A549 (cell line): ENCODE data around the gene FBXO24. TPM values are rescaled to one million over a fixed set of nuclear protein-coding genes. Genes with fewer than 3 reads are reported as not detected.

Experiments
- ATAC-seq, 2 experiments: fragments of 200-7000 bp in 1 of 2; fragments of >200 bp in 1 of 2; cut with Nextera tagmentation in 1 of 2; cut with Tn5 transposase in 1 of 2; 3 replicates each; pipeline versions ENCODE4 v1.8.0 to v1.9.1; 2018 to 2020; ENCODE audit warnings: mild to moderate bottlenecking in 1 of 2, moderate library complexity in 1 of 2
- CTCF ChIA-PET: fragments of 300-600 bp; sonication (Branson Sonifier 250); formaldehyde crosslinking; extraction: SDS; loops from one replicate; lab custom pipeline; 2021; ENCODE audit warnings: antibody characterized with exemption, inconsistent platforms; lab: Yijun Ruan, JAX
- POLR2A ChIA-PET: fragments of 350-600 bp; formaldehyde crosslinking; extraction: SDS; loops from one replicate; lab custom pipeline; 2021; ENCODE audit warnings: antibody characterized with exemption, inconsistent platforms; lab: Yijun Ruan, JAX
- DNase-seq, 2 experiments: peaks; one replicate each; pipeline versions ENCODE4 v3.0.0 to v3.0.0-alpha.2; 2011 to 2016; ENCODE audit warnings: low read depth in 1 of 2, low spot score in 1 of 2
- FAIRE-seq: peaks from 2 replicates; lab custom pipeline; 2011; peaks lifted over from hg19 to GRCh38; lab: Jason Lieb, UNC
- H3K27ac ChIP-seq, 2 experiments: fragments of >200 bp; sonication (Bioruptor Twin); formaldehyde crosslinking; 3 replicates each; pipeline ENCODE4 v1.5.1; 2016 to 2017
- H3K4me1 ChIP-seq: fragments of >200 bp; sonication (Bioruptor Twin); formaldehyde crosslinking; 3 replicates; pipeline ENCODE4 v1.6.1; 2016
- H3K4me2 ChIP-seq: fragments of >200 bp; sonication (Bioruptor Twin); formaldehyde crosslinking; 3 replicates; pipeline ENCODE4 v1.6.1; 2016
- H3K4me3 ChIP-seq: fragments of >200 bp; sonication (Bioruptor Twin); formaldehyde crosslinking; 3 replicates; pipeline ENCODE4 v1.5.1; 2016
- H3K9me3 ChIP-seq: fragments of >200 bp; sonication (Bioruptor Twin); formaldehyde crosslinking; 3 replicates; pipeline ENCODE4 v1.6.1; 2016
- CBX2 ChIP-seq: fragments of 200-600 bp; sonication (generic); IDR thresholded peaks from 2 replicates; pipeline ENCODE4 v1.6.1; 2016; ENCODE audit warnings: low read depth, mild to moderate bottlenecking, borderline replicate concordance
- CHD4 ChIP-seq: fragments of 200-600 bp; sonication (generic); IDR thresholded peaks from 2 replicates; pipeline ENCODE4 v1.6.1; 2016; ENCODE audit warnings: antibody characterized with exemption, mild to moderate bottlenecking, borderline replicate concordance
- EHF ChIP-seq: fragments of 250-450 bp; sonication (Bioruptor Pico); IDR thresholded peaks from 2 replicates; pipeline ENCODE4 v1.5.0; 2020; ENCODE audit warnings: mild to moderate bottlenecking
- EHMT2 ChIP-seq: fragments of 200-600 bp; sonication (generic); IDR thresholded peaks from 2 replicates; pipeline ENCODE4 v1.6.1; 2016; ENCODE audit warnings: antibody characterized with exemption, low read depth, mild to moderate bottlenecking, moderate library complexity
- FOSB ChIP-seq: fragments of 250-450 bp; sonication (Bioruptor Pico); IDR thresholded peaks from 2 replicates; pipeline ENCODE4 v1.5.0; 2020; ENCODE audit warnings: mild to moderate bottlenecking, moderate library complexity
- FOSL2 ChIP-seq, 2 experiments: fragments of 450-650 bp in 1 of 2; fragments of >200 bp in 1 of 2; sonication (Bioruptor Twin) in 1 of 2; formaldehyde crosslinking; IDR thresholded peaks; 2 replicates each; pipeline versions ENCODE4 v1.5.0 to v1.6.1; 2016 to 2020; ENCODE audit warnings: mild to moderate bottlenecking in 1 of 2, moderate library complexity in 1 of 2
- HDAC2 ChIP-seq: fragments of 200-600 bp; sonication (generic); IDR thresholded peaks from 2 replicates; pipeline ENCODE4 v1.6.1; 2016
- HEYL ChIP-seq: fragments of 250-450 bp; sonication (Bioruptor Pico); IDR thresholded peaks from 2 replicates; pipeline ENCODE4 v1.8.0; 2021; ENCODE audit warnings: mild to moderate bottlenecking, moderate library complexity
- HOXB13 ChIP-seq: fragments of 250-450 bp; sonication (Bioruptor Pico); IDR thresholded peaks from 2 replicates; pipeline ENCODE4 v1.5.0; 2020; ENCODE audit warnings: low read depth, mild to moderate bottlenecking, moderate library complexity
- JUNB ChIP-seq: fragments of >200 bp; sonication (Bioruptor Twin); formaldehyde crosslinking; IDR thresholded peaks from 2 replicates; pipeline ENCODE4 v1.6.1; 2016
- KDM1A ChIP-seq: fragments of 200-600 bp; sonication (generic); IDR thresholded peaks from 2 replicates; pipeline ENCODE4 v1.6.1; 2016; ENCODE audit warnings: low read depth, mild to moderate bottlenecking
- MAZ ChIP-seq: fragments of 150-350 bp; IDR thresholded peaks from 2 replicates; pipeline ENCODE4 v1.6.1; 2014; ENCODE audit warnings: antibody characterized with exemption, low read depth, low read length, borderline replicate concordance
- NFE2L2 ChIP-seq: fragments of 150-350 bp; conservative IDR thresholded peaks from 2 replicates; pipeline ENCODE4 v1.6.1; 2014; ENCODE audit warnings: low read length
- NPAS2 ChIP-seq: fragments of 250-450 bp; sonication (Bioruptor Pico); IDR thresholded peaks from 2 replicates; pipeline ENCODE4 v1.8.0; 2022; ENCODE audit warnings: mild to moderate bottlenecking, moderate library complexity, borderline replicate concordance
- PHF8 ChIP-seq: fragments of 200-600 bp; sonication (generic); IDR thresholded peaks from 2 replicates; pipeline ENCODE4 v1.6.1; 2016; ENCODE audit warnings: low read depth, mild to moderate bottlenecking, antibody characterized with exemption, moderate library complexity, borderline replicate concordance
- POLR2A ChIP-seq: IDR thresholded peaks from 2 replicates; pipeline ENCODE4 v1.6.1; 2012; ENCODE audit warnings: mild to moderate bottlenecking, low read length
- POLR2AphosphoS2 ChIP-seq: conservative IDR thresholded peaks from 2 replicates; pipeline ENCODE4 v1.6.1; 2012; ENCODE audit warnings: low read length, improper control_type of control experiment, inconsistent platforms
- RAD21 ChIP-seq, 2 experiments: fragments of >200 bp in 1 of 2; sonication (Bioruptor Twin) in 1 of 2; formaldehyde crosslinking in 1 of 2; IDR thresholded peaks in 1 of 2; conservative IDR thresholded peaks in 1 of 2; 2 replicates in 1 of 2; 3 replicates in 1 of 2; pipeline ENCODE4 v1.6.1; 2012 to 2018; ENCODE audit warnings: inconsistent platforms in 1 of 2
- SREBF2 ChIP-seq: fragments of 450-650 bp; IDR thresholded peaks from 2 replicates; pipeline ENCODE4 v1.6.1; 2014; ENCODE audit warnings: mild to moderate bottlenecking, moderate library complexity
- TFCP2L1 ChIP-seq: fragments of 250-450 bp; sonication (Bioruptor Pico); IDR thresholded peaks from 2 replicates; pipeline ENCODE4 v1.5.0; 2021; ENCODE audit warnings: mild to moderate bottlenecking
- ZC3H11A ChIP-seq: fragments of 450-650 bp; IDR thresholded peaks from 2 replicates; pipeline ENCODE4 v1.6.1; 2014; ENCODE audit warnings: antibody characterized with exemption, mild to moderate bottlenecking
- ZFP36 ChIP-seq: fragments of 450-650 bp; IDR thresholded peaks from 2 replicates; pipeline ENCODE4 v1.6.1; 2014; ENCODE audit warnings: borderline replicate concordance; ENCODE audit not compliant: partially characterized antibody
- ZSCAN20 ChIP-seq: fragments of 250-450 bp; sonication (Bioruptor Pico); IDR thresholded peaks from 2 replicates; pipeline ENCODE4 v1.8.0; 2022; ENCODE audit warnings: mild to moderate bottlenecking, moderate library complexity
- WGBS: methylation state at CpG from one replicate; pipeline ENCODE4 v1.1.6; 2017; ENCODE audit errors: missing lambda C conversion rate; 5-methylcytosine and 5-hydroxymethylcytosine counted together
- polyA plus RNA-seq, 4 experiments: library from polyadenylated mRNA; depleted of rRNA in 3 of 4; stranded (reverse); fragments of >200 nt; fragmentation: RNase III in 1 of 4; extraction: RNeasy Plus Mini Kit Qiagen cat#74134 plus additional on column Dnase treatment in 1 of 4; gene quantifications; 2 replicates in 3 of 4; 3 replicates in 1 of 4; pipeline ENCODE4 v1.2.3, GENCODE V29; 2011 to 2017
- TF ChIP-seq, protein P1 (sequence below): fragments of 150-350 bp; IDR thresholded peaks from 2 replicates; pipeline ENCODE4 v1.6.1; 2014; ENCODE audit warnings: low read depth, mild to moderate bottlenecking, low read length
- TF ChIP-seq, protein P2 (sequence below): fragments of >200 bp; sonication (Bioruptor Twin); formaldehyde crosslinking; IDR thresholded peaks from 3 replicates; pipeline ENCODE4 v1.6.1; 2016
- TF ChIP-seq, protein P3 (sequence below): fragments of >200 bp; sonication (Bioruptor Twin); formaldehyde crosslinking; IDR thresholded peaks from 3 replicates; pipeline ENCODE4 v1.5.1; 2016
- TF ChIP-seq, protein P4 (sequence below): IDR thresholded peaks from 2 replicates; pipeline ENCODE4 v1.6.1; 2012

The FBXO24 gene
- polyA plus RNA-seq, 2 of the 4 experiments (the other 2 are of a cell fraction), result 0.19 to 0.52 TPM

DNA sequence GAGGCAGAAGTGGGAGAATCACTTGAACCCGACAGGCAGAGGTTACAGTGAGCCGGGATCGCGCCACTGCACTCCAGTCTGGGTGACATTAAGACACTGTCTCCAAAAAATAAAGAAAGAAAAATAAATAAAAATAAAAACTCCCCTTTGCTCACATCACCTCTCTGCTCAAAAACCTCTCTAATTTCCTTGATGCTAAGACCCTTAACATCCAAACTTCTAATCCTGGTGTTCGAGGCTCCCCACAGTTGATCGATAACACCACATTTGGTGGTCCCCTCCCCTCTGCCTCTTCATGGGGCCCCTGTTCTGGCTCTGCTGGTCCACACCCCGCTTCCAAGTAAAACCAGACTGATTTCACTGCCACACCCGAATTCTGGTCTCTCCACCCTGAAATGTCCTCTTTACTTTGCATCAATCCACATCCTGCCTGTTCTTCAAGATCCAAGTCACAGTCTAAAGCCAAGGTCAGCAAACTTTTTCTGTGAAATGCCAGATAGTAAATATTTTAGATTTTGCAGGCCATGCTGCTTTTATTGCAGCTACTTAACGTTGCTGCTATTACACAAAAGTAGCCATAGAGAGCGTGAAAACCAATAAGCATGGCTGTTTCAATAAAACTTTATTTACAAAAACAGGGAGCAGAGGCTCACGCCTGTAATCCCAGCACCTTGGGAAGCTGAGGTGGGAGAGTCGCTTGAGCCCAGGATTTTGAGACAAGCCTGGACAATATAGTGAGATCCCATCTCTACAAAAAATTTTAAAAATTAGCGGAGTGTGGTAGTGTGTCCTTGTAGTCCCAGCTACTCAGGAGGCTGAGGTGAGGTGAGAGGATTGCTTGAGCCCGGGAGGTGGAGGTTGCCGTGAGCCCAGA, 38.1 kb downstream of the FBXO24 start:
- FAIRE-seq (no peak), ATAC-seq (no peak), DNase-seq (no peak)
- 80% methylated on average over 15 of the region's 15 CpGs for WGBS
- Histone ChIP-seq H3K4me2 (no peak overlapping the region), H3K4me1 (0 out of 3 replicates have a peak, but pooled peaks cover 4% of the 10 kb centered on the region), H3K27ac (no peak overlapping the region), H3K4me3 (no peak overlapping the region), H3K9me3 (no peaks in the 10 kb centered on the region)
- ChIA-PET CTCF (interaction anchor here (0.6 to 7.9 kb wide), 6 partner anchors 9 to 143 kb away, joined by 3 to 69 read pairs (median 4); partner anchors contain the start of gene MOSPD3), POLR2A (no interaction called here)
- TF ChIP-seq HOXB13 (CRISPR knock-in tag), result no peak
- TF ChIP-seq EHF (CRISPR knock-in tag), result no peak
- no peak for TF ChIP-seq HEYL
- no peak for TF ChIP-seq EHMT2
- TF ChIP-seq FOSL2 (IDR thresholded peaks at IDR 0.05), result no peak
- no peak for TF ChIP-seq FOSL2 (CRISPR knock-in tag; IDR thresholded peaks at IDR 0.05)
- TF ChIP-seq JUNB, result no peak
- TF ChIP-seq ZC3H11A, result no peak
- no peak for TF ChIP-seq SREBF2
- no peak for TF ChIP-seq CBX2
- TF ChIP-seq FOSB (CRISPR knock-in tag), result no peak
- TF ChIP-seq POLR2A, result no peak
- TF ChIP-seq POLR2AphosphoS2, result no peak

DNA sequence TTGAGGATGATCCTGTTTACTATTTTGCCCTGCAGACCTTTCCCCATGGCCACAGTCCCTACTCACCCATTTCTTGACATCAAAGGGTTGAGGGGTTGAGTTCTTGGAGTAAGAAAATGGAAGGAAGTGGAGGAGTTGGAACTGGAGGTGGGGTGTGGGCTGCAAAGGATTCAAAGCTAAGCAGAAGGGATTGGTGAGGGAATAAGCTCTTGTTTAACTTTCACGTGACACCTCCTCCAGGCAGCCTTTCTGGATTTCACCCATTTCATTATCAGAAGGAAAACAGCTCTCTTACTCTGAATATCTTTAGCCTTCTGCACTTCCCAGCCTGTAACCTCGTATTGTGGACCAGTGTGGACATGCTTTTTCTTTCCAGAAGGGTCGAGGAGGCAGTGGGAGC, 39.9 kb downstream of the FBXO24 start:
- DNase-seq, result no peak
- FAIRE-seq, result no peak
- no peak for ATAC-seq
- H3K27ac ChIP-seq, result peak overlapping the region; percentile 11 to 89; a peak in 4 of 6 replicates
- 0 out of 3 replicates have a peak, but pooled peaks cover 4% of the 10 kb centered on the region for H3K4me1 ChIP-seq
- H3K9me3 ChIP-seq, result no peaks in the 10 kb centered on the region
- peak overlapping the region; percentile 90 for H3K4me2 ChIP-seq
- 31% methylated on average over 3 of the region's 3 CpGs for WGBS
- POLR2A ChIA-PET, result interaction anchor here (1.0 to 2.2 kb wide), 3 partner anchors 8 to 40 kb away, joined by 3 to 10 read pairs (median 3); partner anchors contain the start of genes FBXO24, LRCH4 and MOSPD3
- peak overlapping the region; percentile 37 for H3K4me3 ChIP-seq
- TF ChIP-seq KDM1A, result peak; percentile 85; the same call in 1 of the 2 replicates
- peak; percentile 67; the same call in 1 of the 2 replicates for TF ChIP-seq CHD4
- TF ChIP-seq ZFP36, result peak; percentile 99
- TF ChIP-seq HDAC2, result 0 out of 2 replicates have a peak, but pooled peaks have one; percentile 40
- no peak for TF ChIP-seq MAZ
- no peak for TF ChIP-seq NFE2L2
- TF ChIP-seq, protein P1, sequence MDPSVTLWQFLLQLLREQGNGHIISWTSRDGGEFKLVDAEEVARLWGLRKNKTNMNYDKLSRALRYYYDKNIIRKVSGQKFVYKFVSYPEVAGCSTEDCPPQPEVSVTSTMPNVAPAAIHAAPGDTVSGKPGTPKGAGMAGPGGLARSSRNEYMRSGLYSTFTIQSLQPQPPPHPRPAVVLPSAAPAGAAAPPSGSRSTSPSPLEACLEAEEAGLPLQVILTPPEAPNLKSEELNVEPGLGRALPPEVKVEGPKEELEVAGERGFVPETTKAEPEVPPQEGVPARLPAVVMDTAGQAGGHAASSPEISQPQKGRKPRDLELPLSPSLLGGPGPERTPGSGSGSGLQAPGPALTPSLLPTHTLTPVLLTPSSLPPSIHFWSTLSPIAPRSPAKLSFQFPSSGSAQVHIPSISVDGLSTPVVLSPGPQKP, result no peak
- no peak for TF ChIP-seq FOSL2 (IDR thresholded peaks at IDR 0.05)
- no peak for TF ChIP-seq FOSL2 (CRISPR knock-in tag; IDR thresholded peaks at IDR 0.05)
- TF ChIP-seq, all 56 proteins: peak for 4
- CTCF ChIA-PET, result interaction anchor here (0.9 to 7.9 kb wide), 5 partner anchors 8 to 455 kb away, joined by 3 to 69 read pairs (median 3); partner anchors contain the start of gene MOSPD3

DNA sequence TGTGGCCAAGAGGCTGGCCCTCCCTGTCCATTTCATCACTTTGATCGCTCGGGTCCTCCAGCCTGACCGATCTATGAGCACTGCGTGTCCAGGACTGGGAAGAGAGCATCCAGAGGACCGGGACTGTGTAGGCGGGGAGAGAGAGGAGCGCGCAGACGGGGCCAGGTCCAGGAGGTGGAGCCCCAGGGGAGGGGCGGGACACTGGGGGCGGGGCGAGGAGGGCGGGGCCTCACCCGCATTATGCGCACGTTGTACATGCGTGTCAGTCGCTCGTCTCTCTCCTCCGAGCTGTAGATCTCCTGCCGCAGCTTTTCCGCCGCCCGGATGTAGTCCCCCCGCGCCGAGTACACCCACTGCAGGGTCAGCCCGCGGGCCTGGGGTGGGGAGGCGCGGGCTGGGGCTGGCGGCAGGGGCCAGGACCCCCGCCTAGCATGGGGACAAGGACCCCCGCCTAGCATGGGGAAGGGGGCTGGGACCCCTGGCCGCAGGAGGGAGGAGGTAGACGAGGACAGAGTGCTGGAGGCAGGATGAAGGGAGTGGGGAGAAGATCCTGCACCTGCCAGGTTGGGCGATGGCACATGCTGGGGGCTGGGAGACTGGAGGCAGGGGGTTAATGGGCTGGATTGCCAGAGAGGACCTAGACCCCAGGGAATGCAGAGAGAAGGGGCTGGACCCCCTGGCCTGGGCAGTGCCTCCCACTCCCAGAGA, 40.6 kb downstream of the FBXO24 start:
- Histone ChIP-seq H3K4me1 (0 out of 3 replicates have a peak, but pooled peaks cover 4% of the 10 kb centered on the region), H3K4me2 (peak overlapping the region; percentile 90), H3K27ac (peak overlapping the region; percentile 65 to 89; a peak in 5 of 6 replicates), H3K4me3 (peak overlapping the region; percentile 37), H3K9me3 (no peaks in the 10 kb centered on the region)
- DNase-seq (peak; percentile 85 to 98), ATAC-seq (peak; percentile 93 to 96), FAIRE-seq (no peak)
- WGBS, result 15% methylated on average over 13 of the region's 37 CpGs
- ChIA-PET CTCF (interaction anchor here (1.0 to 7.9 kb wide), 3 partner anchors 7 to 454 kb away, joined by 3 to 69 read pairs (median 3); partner anchors contain the start of gene MOSPD3), POLR2A (interaction anchor here (0.6 to 2.2 kb wide), 5 partner anchors 9 to 198 kb away, joined by 3 to 10 read pairs (median 3); partner anchors contain the start of genes FBXO24, LRCH4, MOSPD3 and ZCWPW1)
- TF ChIP-seq, protein P2, sequence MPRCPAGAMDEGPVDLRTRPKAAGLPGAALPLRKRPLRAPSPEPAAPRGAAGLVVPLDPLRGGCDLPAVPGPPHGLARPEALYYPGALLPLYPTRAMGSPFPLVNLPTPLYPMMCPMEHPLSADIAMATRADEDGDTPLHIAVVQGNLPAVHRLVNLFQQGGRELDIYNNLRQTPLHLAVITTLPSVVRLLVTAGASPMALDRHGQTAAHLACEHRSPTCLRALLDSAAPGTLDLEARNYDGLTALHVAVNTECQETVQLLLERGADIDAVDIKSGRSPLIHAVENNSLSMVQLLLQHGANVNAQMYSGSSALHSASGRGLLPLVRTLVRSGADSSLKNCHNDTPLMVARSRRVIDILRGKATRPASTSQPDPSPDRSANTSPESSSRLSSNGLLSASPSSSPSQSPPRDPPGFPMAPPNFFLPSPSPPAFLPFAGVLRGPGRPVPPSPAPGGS, result no peak
- no peak for TF ChIP-seq NPAS2
- TF ChIP-seq, protein P3, sequence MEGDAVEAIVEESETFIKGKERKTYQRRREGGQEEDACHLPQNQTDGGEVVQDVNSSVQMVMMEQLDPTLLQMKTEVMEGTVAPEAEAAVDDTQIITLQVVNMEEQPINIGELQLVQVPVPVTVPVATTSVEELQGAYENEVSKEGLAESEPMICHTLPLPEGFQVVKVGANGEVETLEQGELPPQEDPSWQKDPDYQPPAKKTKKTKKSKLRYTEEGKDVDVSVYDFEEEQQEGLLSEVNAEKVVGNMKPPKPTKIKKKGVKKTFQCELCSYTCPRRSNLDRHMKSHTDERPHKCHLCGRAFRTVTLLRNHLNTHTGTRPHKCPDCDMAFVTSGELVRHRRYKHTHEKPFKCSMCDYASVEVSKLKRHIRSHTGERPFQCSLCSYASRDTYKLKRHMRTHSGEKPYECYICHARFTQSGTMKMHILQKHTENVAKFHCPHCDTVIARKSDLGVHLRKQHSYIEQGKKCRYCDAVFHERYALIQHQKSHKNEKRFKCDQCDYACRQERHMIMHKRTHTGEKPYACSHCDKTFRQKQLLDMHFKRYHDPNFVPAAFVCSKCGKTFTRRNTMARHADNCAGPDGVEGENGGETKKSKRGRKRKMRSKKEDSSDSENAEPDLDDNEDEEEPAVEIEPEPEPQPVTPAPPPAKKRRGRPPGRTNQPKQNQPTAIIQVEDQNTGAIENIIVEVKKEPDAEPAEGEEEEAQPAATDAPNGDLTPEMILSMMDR, result no peak
- TF ChIP-seq JUNB, result no peak
- TF ChIP-seq ZSCAN20 (CRISPR knock-in tag), result no peak
- TF ChIP-seq PHF8, result no peak
- no peak for TF ChIP-seq NFE2L2
- TF ChIP-seq RAD21 (conservative IDR thresholded peaks at IDR 0.05 in 1 of 2, IDR thresholded peaks at IDR 0.05 in 1 of 2), result no peak
- TF ChIP-seq, protein P4, sequence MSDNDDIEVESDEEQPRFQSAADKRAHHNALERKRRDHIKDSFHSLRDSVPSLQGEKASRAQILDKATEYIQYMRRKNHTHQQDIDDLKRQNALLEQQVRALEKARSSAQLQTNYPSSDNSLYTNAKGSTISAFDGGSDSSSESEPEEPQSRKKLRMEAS, result peak; percentile 46; the same call in 1 of the 2 replicates
- TF ChIP-seq TFCP2L1, result no peak
- no peak for TF ChIP-seq POLR2AphosphoS2
